Measurements from ENCODE around the gene APOBEC3B.

DNA sequence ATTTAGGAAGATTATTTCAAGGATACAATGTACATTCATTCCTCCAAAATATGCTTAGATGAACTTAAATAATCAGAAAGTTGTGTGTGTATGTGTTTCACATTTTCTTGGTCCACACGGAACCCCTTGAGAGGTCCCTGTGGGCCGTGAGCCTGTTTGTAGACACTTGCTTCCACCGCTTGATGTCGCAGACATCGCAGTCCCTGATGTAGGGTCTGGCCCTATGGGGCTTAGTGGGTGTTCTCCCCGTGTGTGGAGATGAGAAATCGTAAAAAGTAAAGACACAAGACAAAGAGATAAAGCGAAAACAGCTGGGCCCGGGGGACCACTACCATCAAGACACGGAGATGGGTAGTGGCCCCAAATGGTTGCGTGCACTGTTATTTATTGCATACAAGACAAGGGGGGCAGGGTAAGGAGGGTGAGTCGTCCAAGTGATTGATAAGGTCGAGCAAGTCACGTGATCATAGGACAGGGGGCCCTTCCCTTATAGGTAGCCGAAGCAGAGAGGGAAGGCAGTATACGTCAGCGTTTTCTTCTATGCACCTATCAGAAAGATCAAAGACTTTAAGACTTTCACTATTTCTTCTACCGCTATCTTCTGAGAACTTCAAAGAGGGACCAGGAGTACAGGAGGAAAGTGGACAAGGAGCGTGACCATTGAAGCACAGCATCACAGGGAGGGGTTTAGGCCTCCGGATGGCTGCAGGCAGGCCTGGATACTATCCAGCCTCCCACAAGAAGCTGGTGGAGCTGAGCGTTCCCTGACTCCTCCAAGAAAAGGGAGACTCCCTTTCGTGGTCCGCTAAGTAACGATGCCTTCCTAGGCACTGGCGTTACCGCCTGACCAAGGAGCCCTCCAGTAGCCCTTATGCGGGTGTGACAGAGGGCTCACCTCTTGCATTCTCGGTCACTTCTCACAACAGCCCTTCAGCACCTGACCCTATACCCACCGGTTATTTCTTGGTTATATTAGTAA, 30.7 kb downstream of the APOBEC3B start:
- TF ChIP-seq, protein P1, sequence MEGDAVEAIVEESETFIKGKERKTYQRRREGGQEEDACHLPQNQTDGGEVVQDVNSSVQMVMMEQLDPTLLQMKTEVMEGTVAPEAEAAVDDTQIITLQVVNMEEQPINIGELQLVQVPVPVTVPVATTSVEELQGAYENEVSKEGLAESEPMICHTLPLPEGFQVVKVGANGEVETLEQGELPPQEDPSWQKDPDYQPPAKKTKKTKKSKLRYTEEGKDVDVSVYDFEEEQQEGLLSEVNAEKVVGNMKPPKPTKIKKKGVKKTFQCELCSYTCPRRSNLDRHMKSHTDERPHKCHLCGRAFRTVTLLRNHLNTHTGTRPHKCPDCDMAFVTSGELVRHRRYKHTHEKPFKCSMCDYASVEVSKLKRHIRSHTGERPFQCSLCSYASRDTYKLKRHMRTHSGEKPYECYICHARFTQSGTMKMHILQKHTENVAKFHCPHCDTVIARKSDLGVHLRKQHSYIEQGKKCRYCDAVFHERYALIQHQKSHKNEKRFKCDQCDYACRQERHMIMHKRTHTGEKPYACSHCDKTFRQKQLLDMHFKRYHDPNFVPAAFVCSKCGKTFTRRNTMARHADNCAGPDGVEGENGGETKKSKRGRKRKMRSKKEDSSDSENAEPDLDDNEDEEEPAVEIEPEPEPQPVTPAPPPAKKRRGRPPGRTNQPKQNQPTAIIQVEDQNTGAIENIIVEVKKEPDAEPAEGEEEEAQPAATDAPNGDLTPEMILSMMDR (IDR thresholded peaks at IDR 0.05) = no peak
- TF ChIP-seq EZH2 (IDR thresholded peaks at IDR 0.05) (no peak), EZH2phosphoT487 (IDR thresholded peaks at IDR 0.05) (no peak)
